ENCODE data around the gene TRNAU1AP.

GRCh38 chr1:28519946-28520725 is 32.7 kb upstream of the TRNAU1AP start:
- TF ChIP-seq CTCF (IDR thresholded peaks at IDR 0.05; ENCODE audit: low read depth, low read length, poor library complexity, severe bottlenecking) (no peak), EZH2phosphoT487 (IDR thresholded peaks at IDR 0.05; ENCODE audit: borderline replicate concordance, low read length) (no peak)

Measured in DOHH2 (cell line).